CD4-positive, alpha-beta T cell (primary cell): ENCODE results near the gene KIF4A. TPM values are rescaled to one million over a fixed set of nuclear protein-coding genes. Genes with fewer than 3 reads are reported as not detected.

Experiments used
- ATAC-seq: fragments of 200-7000 bp; cut with Tn5 transposase; one replicate; pipeline ENCODE4 v1.10.0; 2022; ENCODE audit warnings: mild to moderate bottlenecking; ENCODE audit not compliant: poor library complexity
- CTCF ChIA-PET: fragments of 350-600 bp; sonication (Branson Sonifier 250); formaldehyde crosslinking; loops from one replicate; lab custom pipeline; 2021; ENCODE audit warnings: antibody characterized with exemption, inconsistent platforms; lab: Charles Lee
- POLR2A ChIA-PET: fragments of 350-600 bp; sonication (Branson Sonifier 250); formaldehyde crosslinking; loops from one replicate; lab custom pipeline; 2021; ENCODE audit warnings: antibody characterized with exemption, inconsistent platforms; lab: Charles Lee
- DNase-seq, 14 experiments: peaks; one replicate each; pipeline ENCODE4 v3.0.0-alpha.2; 2013 to 2020; ENCODE audit warnings: mixed read lengths in 2 of 14
- H3K27ac ChIP-seq, 2 donors: one replicate each; pipeline versions ENCODE4 v1.5.1 to v1.7.0; 2013; ENCODE audit warnings: low read length in 2 of 2, low read depth in 1 of 2, mild to moderate bottlenecking in 1 of 2
- H3K27me3 ChIP-seq, 2 experiments: 1 replicate in 1 of 2; 2 replicates in 1 of 2; pipeline versions ENCODE4 v1.6.1 to v1.7.0; 2013; ENCODE audit warnings: low read length in 2 of 2, control low read depth in 1 of 2, mild to moderate bottlenecking in 1 of 2, moderate library complexity in 1 of 2; ENCODE audit not compliant: insufficient read depth in 2 of 2, control insufficient read depth in 1 of 2
- H3K36me3 ChIP-seq: one replicate; pipeline ENCODE4 v1.6.1; 2013; ENCODE audit warnings: low read length, control low read depth; ENCODE audit not compliant: insufficient read depth
- H3K4me1 ChIP-seq: one replicate; pipeline ENCODE4 v1.6.1; 2013; ENCODE audit warnings: low read length, control low read depth; ENCODE audit not compliant: insufficient read depth
- H3K4me3 ChIP-seq: one replicate; pipeline ENCODE4 v1.5.1; 2013; ENCODE audit warnings: mild to moderate bottlenecking, low read length, moderate library complexity
- H3K9me3 ChIP-seq, 2 experiments: 1 replicate in 1 of 2; 2 replicates in 1 of 2; pipeline versions ENCODE4 v1.6.1 to v1.7.0; 2013; ENCODE audit warnings: low read length in 2 of 2, mild to moderate bottlenecking in 2 of 2, control low read depth in 1 of 2, moderate library complexity in 1 of 2; ENCODE audit not compliant: control insufficient read depth in 1 of 2, insufficient read depth in 1 of 2
- H3K27ac Mint-ChIP-seq: one replicate; pipeline ENCODE4 v1.8.0; 2020; ENCODE audit warnings: mixed read lengths
- H3K27me3 Mint-ChIP-seq: one replicate; pipeline ENCODE4 v1.8.0; 2021; ENCODE audit warnings: mixed read lengths
- H3K36me3 Mint-ChIP-seq: one replicate; pipeline ENCODE4 v1.8.0; 2021; ENCODE audit warnings: low read depth, mixed read lengths
- H3K4me1 Mint-ChIP-seq: one replicate; pipeline ENCODE4 v1.8.0; 2021; ENCODE audit warnings: low read depth, mixed read lengths
- H3K4me3 Mint-ChIP-seq: one replicate; pipeline ENCODE4 v1.8.0; 2020; ENCODE audit warnings: mild to moderate bottlenecking, mixed read lengths
- H3K9me3 Mint-ChIP-seq: one replicate; pipeline ENCODE4 v1.8.0; 2020; ENCODE audit warnings: mixed read lengths
- intact Hi-C, 2 experiments: fragments of 100-400 bp; cut with DNase I in 1 of 2; cut with micrococcal nuclease in 1 of 2; formaldehyde crosslinking; loops; one replicate each; pipeline versions ENCODE4 v1.15.1 to v1.9.0; 2023 to 2025; cut with DNase I, micrococcal nuclease
- total RNA-seq, 174 experiments: library from RNA in 2 of 174; stranded (reverse) in 2 of 174; gene quantifications; one replicate each; pipeline ENCODE4 v1.2.3 and lab custom pipeline; 2021 to 2026
- TF ChIP-seq, protein P1 (sequence below): fragments of 200-600 bp; IDR thresholded peaks from one replicate; pipeline ENCODE4 v1.8.0; 2022; ENCODE audit warnings: antibody characterized with exemption, mild to moderate bottlenecking

KIF4A gene
- total RNA-seq, 2 experiments from 2014 or later: 0.06 to 0.19 TPM

GRCh38 chrX:70255452-70255851, 34.5 kb upstream of the KIF4A start:
- Mint-ChIP-seq H3K27me3 (no peaks in the 10 kb centered on the region), H3K27ac (no peak overlapping the region), H3K4me3 (no peak overlapping the region), H3K36me3 (peaks cover 8% of the 10 kb centered on the region), H3K9me3 (no peaks in the 10 kb centered on the region), H3K4me1 (no peaks in the 10 kb centered on the region)
- Histone ChIP-seq H3K36me3 (no peaks in the 10 kb centered on the region), H3K4me3 (no peak overlapping the region), H3K27ac (no peak overlapping the region), H3K4me1 (no peaks in the 10 kb centered on the region), H3K27me3 (no peaks in the 10 kb centered on the region), H3K9me3 (no peaks in the 10 kb centered on the region)
- ATAC-seq (no peak), DNase-seq (no peak)
- CTCF ChIA-PET: no interaction called here
- intact Hi-C loops: no loop called here
- TF ChIP-seq, protein P1, sequence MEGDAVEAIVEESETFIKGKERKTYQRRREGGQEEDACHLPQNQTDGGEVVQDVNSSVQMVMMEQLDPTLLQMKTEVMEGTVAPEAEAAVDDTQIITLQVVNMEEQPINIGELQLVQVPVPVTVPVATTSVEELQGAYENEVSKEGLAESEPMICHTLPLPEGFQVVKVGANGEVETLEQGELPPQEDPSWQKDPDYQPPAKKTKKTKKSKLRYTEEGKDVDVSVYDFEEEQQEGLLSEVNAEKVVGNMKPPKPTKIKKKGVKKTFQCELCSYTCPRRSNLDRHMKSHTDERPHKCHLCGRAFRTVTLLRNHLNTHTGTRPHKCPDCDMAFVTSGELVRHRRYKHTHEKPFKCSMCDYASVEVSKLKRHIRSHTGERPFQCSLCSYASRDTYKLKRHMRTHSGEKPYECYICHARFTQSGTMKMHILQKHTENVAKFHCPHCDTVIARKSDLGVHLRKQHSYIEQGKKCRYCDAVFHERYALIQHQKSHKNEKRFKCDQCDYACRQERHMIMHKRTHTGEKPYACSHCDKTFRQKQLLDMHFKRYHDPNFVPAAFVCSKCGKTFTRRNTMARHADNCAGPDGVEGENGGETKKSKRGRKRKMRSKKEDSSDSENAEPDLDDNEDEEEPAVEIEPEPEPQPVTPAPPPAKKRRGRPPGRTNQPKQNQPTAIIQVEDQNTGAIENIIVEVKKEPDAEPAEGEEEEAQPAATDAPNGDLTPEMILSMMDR: no peak
- POLR2A ChIA-PET: no interaction called here

DNA sequence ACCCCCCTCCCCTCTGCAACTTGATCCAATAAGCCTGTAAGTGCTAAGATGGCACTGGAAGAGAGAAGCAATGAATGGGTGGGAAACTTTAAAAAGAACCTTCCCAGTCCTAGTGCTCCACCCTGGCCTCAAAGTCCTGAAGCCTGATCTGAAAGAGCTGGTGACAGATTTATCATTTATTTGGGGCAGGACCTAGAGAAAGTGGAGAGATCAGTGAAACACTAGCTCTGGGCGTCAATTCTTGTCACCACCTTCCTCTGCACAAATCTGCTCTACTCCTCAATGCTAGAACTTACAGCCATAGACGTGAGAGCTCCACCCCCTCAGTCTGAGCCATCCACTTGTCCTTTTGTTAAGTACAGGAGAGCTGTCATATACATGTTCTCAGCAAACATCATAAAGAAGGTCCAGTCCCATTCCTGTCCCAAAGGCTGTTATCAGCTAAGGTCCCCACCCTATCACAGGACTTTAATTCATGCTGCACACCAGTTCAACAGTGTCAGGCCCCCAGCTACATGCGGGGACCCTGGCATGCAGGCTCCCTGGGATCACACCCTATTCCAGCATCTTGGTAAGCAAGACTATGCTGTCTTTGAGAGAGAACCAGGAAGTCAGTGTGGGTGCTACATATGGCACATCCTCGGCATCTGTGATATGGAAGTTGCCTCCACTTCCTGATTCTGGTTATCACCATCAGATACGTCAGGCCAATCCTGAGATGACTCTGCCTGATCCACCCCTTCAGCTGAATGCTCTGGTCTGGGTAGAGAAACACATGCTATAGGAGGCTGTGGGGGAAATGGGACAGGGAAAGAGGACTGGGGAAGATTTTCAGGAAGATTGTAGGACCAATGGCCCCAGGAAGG, 32.2 kb upstream of the KIF4A start:
- Mint-ChIP-seq H3K36me3 (peaks cover 8% of the 10 kb centered on the region), H3K27ac (no peak overlapping the region), H3K9me3 (no peaks in the 10 kb centered on the region), H3K4me1 (no peaks in the 10 kb centered on the region), H3K4me3 (no peak overlapping the region), H3K27me3 (no peaks in the 10 kb centered on the region)
- Histone ChIP-seq H3K4me3 (no peak overlapping the region), H3K36me3 (no peaks in the 10 kb centered on the region), H3K4me1 (no peaks in the 10 kb centered on the region), H3K9me3 (no peaks in the 10 kb centered on the region), H3K27me3 (no peaks in the 10 kb centered on the region), H3K27ac (no peak overlapping the region)
- ATAC-seq (no peak), DNase-seq (no peak)
- TF ChIP-seq, protein P1: no peak
- CTCF ChIA-PET: no interaction called here
- intact Hi-C loops: no loop called here
- POLR2A ChIA-PET: no interaction called here

DNA sequence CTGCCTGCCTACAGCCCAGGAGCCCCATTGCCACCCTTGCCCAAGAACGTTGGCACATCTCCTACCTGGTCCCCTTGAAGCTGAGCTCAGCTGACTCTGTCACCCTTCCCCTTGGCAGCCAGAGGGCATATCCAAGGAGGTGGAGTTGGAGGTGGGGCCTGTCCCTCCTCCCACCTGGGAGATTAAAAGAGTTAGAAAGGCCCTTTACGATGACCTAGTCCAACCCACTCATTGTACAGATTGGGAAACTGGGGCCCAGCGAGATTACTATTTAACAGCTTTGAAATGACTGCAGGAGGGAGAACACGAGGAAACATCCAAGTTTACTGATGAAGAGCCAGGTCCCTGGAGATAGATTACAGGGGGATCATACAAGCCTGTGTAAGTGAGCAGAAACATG, 29.8 kb upstream of the KIF4A start, which contains the start of gene P2RY4:
P2RY4 (minus strand) TSS at position 101 of the 400 bp plus-strand sequence. CDS start 580 bp downstream, outside the sequence.
- Histone ChIP-seq H3K4me1 (no peaks in the 10 kb centered on the region), H3K27me3 (no peaks in the 10 kb centered on the region), H3K4me3 (no peak within 1 kb of the TSS), H3K9me3 (no peaks in the 10 kb centered on the region), H3K36me3 (no peaks in the 10 kb centered on the region), H3K27ac (no peak within 1 kb of the TSS)
- H3K4me1 Mint-ChIP-seq: no peaks in the 10 kb centered on the region
- H3K4me3 Mint-ChIP-seq: no peak within 1 kb of the TSS
- H3K36me3 Mint-ChIP-seq: no peaks in the 10 kb centered on the region
- no peaks in the 10 kb centered on the region for H3K9me3 Mint-ChIP-seq
- ChIA-PET POLR2A (no interaction called here), CTCF (no interaction called here)
- ATAC-seq (no peak), DNase-seq (no peak)
- H3K27ac Mint-ChIP-seq: no peak within 1 kb of the TSS
- intact Hi-C loops: no loop called here
- TF ChIP-seq, protein P1: no peak
- H3K27me3 Mint-ChIP-seq: no peaks in the 10 kb centered on the region
